Measurements from ENCODE around the gene SMIM32.

DNA sequence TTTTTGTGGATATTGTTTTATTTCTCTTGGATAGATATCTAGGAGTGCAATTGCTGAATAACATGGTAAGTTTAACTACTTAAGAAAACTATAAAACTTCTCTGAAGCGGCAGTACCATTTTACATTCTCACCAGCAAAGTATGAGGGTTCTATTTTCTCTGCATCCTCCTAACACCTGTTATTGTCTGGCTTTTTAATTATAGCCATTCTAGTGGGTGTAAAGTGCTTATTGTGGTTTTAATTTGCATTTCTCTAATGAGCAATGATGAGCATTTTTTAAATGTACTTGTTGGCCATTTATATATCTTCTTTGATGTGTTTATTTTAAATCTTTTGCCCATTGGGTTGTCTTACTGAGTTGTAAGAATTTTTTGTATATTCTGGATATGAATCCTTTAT lies 28.7 kb downstream of the SMIM32 start:
- TF ChIP-seq, protein P1, sequence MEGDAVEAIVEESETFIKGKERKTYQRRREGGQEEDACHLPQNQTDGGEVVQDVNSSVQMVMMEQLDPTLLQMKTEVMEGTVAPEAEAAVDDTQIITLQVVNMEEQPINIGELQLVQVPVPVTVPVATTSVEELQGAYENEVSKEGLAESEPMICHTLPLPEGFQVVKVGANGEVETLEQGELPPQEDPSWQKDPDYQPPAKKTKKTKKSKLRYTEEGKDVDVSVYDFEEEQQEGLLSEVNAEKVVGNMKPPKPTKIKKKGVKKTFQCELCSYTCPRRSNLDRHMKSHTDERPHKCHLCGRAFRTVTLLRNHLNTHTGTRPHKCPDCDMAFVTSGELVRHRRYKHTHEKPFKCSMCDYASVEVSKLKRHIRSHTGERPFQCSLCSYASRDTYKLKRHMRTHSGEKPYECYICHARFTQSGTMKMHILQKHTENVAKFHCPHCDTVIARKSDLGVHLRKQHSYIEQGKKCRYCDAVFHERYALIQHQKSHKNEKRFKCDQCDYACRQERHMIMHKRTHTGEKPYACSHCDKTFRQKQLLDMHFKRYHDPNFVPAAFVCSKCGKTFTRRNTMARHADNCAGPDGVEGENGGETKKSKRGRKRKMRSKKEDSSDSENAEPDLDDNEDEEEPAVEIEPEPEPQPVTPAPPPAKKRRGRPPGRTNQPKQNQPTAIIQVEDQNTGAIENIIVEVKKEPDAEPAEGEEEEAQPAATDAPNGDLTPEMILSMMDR (IDR thresholded peaks at IDR 0.05), result no peak
- TF ChIP-seq POLR2A (IDR thresholded peaks at IDR 0.05) (no peak), POLR2AphosphoS5 (IDR thresholded peaks at IDR 0.05) (no peak), EP300 (IDR thresholded peaks at IDR 0.05; ENCODE audit: low read depth) (no peak)
